Measurements from ENCODE around the gene PDE1A.

Gene PDE1A

GRCh38 chr2:182103526-182103925, 323.3 kb downstream of the PDE1A start:
- no peak overlapping the region for H3K4me3 Mint-ChIP-seq
- H3K9me3 Mint-ChIP-seq = no peaks in the 10 kb centered on the region
- H3K36me3 Mint-ChIP-seq (ENCODE audit: low read depth) = no peaks in the 10 kb centered on the region
- no peaks in the 10 kb centered on the region for H3K27me3 Mint-ChIP-seq (ENCODE audit: low read depth)
- H3K4me1 Mint-ChIP-seq (ENCODE audit: low read depth) = no peaks in the 10 kb centered on the region
- no peak overlapping the region for H3K27ac Mint-ChIP-seq

GRCh38 chr2:182101263-182101662, 325.6 kb downstream of the PDE1A start:
- Mint-ChIP-seq H3K9me3 (no peaks in the 10 kb centered on the region), H3K4me1 (ENCODE audit: low read depth) (no peaks in the 10 kb centered on the region), H3K27me3 (ENCODE audit: low read depth) (peaks cover 3% of the 10 kb centered on the region), H3K36me3 (ENCODE audit: low read depth) (no peaks in the 10 kb centered on the region), H3K4me3 (no peak overlapping the region), H3K27ac (no peak overlapping the region)

GRCh38 chr2:182098648-182099047, 328.2 kb downstream of the PDE1A start:
- no peak overlapping the region for H3K27ac Mint-ChIP-seq
- H3K4me3 Mint-ChIP-seq = no peak overlapping the region

GRCh38 chr2:182097571-182098164, 329.2 kb downstream of the PDE1A start:
- H3K36me3 Mint-ChIP-seq (ENCODE audit: low read depth) = no peaks in the 10 kb centered on the region
- peaks cover 3% of the 10 kb centered on the region for H3K27me3 Mint-ChIP-seq (ENCODE audit: low read depth)
- H3K9me3 Mint-ChIP-seq = no peaks in the 10 kb centered on the region
- H3K27ac Mint-ChIP-seq = no peak overlapping the region
- H3K4me1 Mint-ChIP-seq (ENCODE audit: low read depth) = no peaks in the 10 kb centered on the region
- H3K4me3 Mint-ChIP-seq = no peak overlapping the region

More at GRCh38 chr2:182098648-182099047, 328.2 kb downstream of the PDE1A start:
- Mint-ChIP-seq H3K9me3 (no peaks in the 10 kb centered on the region), H3K27me3 (ENCODE audit: low read depth) (peaks cover 3% of the 10 kb centered on the region), H3K36me3 (ENCODE audit: low read depth) (no peaks in the 10 kb centered on the region), H3K4me1 (ENCODE audit: low read depth) (no peaks in the 10 kb centered on the region)

GRCh38 chr2:182090486-182090885, 336.4 kb downstream of the PDE1A start:
- H3K9me3 Mint-ChIP-seq = no peaks in the 10 kb centered on the region
- H3K36me3 Mint-ChIP-seq (ENCODE audit: low read depth) = no peaks in the 10 kb centered on the region
- no peaks in the 10 kb centered on the region for H3K27me3 Mint-ChIP-seq (ENCODE audit: low read depth)
- no peak overlapping the region for H3K4me3 Mint-ChIP-seq
- no peak overlapping the region for H3K27ac Mint-ChIP-seq
- H3K4me1 Mint-ChIP-seq (ENCODE audit: low read depth) = no peaks in the 10 kb centered on the region

All from T-helper 1 cell treated with Interleukin-12 subunit alpha and Interleukin-12 subunit beta and Interleukin-4 antibody, amounts not matched to agents 30 μg/mL and 1 μg/mL, for 36 hours (primary cell).